GM19238 (cell line): ENCODE measurements around the gene ACP2.

Experiments
- DNase-seq: peaks from one replicate; pipeline ENCODE4 v3.0.0; 2011; ENCODE audit warnings: low spot score; ENCODE audit not compliant: insufficient read length

The ACP2 gene

GRCh38 chr11:47248664-47249377, at the start of gene ACP2:
ACP2 (minus strand) TSS chr11:47248814; CDS start chr11:47248789, 25 bp downstream.
- DNase-seq: peak; percentile 72

GRCh38 chr11:47296045-47296444, 47.4 kb upstream of the ACP2 start:
- no peak for DNase-seq

GRCh38 chr11:47295385-47295784, 46.8 kb upstream of the ACP2 start:
- DNase-seq: no peak

GRCh38 chr11:47289856-47290255, 41.2 kb upstream of the ACP2 start:
- DNase-seq: no peak

- DNase-seq: no peak
Observed at GRCh38 chr11:47288066-47288465, 39.5 kb upstream of the ACP2 start.

GRCh38 chr11:47285969-47286770, 37.6 kb upstream of the ACP2 start:
- DNase-seq: no peak

- no peak for DNase-seq
Observed at GRCh38 chr11:47284151-47284550, 35.5 kb upstream of the ACP2 start.

GRCh38 chr11:47282462-47282861, 33.8 kb upstream of the ACP2 start:
- DNase-seq: no peak

GRCh38 chr11:47280860-47281259, 32.2 kb upstream of the ACP2 start:
- no peak for DNase-seq

GRCh38 chr11:47280099-47280498, 31.5 kb upstream of the ACP2 start:
- DNase-seq: no peak

- no peak for DNase-seq
Observed at GRCh38 chr11:47278769-47279168, 30.2 kb upstream of the ACP2 start.

- no peak for DNase-seq
Observed at GRCh38 chr11:47278058-47278457, 29.4 kb upstream of the ACP2 start.

- no peak for DNase-seq
Observed at GRCh38 chr11:47276923-47277322, 28.3 kb upstream of the ACP2 start.

GRCh38 chr11:47274495-47275235, 26.1 kb upstream of the ACP2 start:
- DNase-seq: no peak

- DNase-seq: no peak
Observed at GRCh38 chr11:47272706-47273105, 24.1 kb upstream of the ACP2 start.

GRCh38 chr11:47271961-47272661, 23.5 kb upstream of the ACP2 start:
- DNase-seq: no peak

- DNase-seq: no peak
Observed at GRCh38 chr11:47271328-47271727, 22.7 kb upstream of the ACP2 start.

- DNase-seq: no peak
Observed at GRCh38 chr11:47270331-47271271, 22.0 kb upstream of the ACP2 start.

GRCh38 chr11:47269829-47270305, 21.3 kb upstream of the ACP2 start, which contains the start of gene MADD:
MADD (plus strand) TSS chr11:47270133.
- peak; percentile 96 for DNase-seq
